ENCODE measurements around the gene LITAF.

DNA sequence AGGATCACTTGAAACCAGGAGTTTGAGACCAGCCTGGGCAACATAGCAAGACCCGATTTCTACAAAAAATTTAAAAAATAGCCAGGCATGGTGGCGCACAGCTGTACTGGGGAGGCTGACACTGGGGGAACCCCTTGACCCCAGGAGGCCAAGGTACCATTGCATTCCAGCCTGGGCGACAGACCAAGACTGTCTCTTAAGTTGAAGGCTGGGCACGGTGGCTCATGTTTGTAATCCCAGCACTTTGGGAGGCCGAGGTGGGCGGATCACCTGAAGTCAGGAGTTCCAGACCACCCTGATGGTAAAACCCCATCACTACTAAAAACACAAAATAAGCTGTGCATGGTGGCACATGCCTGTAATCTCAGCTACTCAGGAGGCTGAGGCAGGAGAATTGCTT lies 74.9 kb downstream of the LITAF start:
- TF ChIP-seq CREB1 (CRISPR knock-in tag; IDR thresholded peaks at IDR 0.05) (no peak), ESRRA (CRISPR knock-in tag; IDR thresholded peaks at IDR 0.05; ENCODE audit: borderline replicate concordance) (no peak), JUN (CRISPR knock-in tag; IDR thresholded peaks at IDR 0.05) (no peak), NR1H2 (CRISPR knock-in tag; IDR thresholded peaks at IDR 0.05) (no peak), ZNF121 (CRISPR knock-in tag; IDR thresholded peaks at IDR 0.05) (0 out of 2 replicates have a peak, but pooled peaks have one; percentile 34), IRF2 (CRISPR knock-in tag; IDR thresholded peaks at IDR 0.05; ENCODE audit: borderline replicate concordance, low read depth) (no peak)
- TF ChIP-seq, protein P1, sequence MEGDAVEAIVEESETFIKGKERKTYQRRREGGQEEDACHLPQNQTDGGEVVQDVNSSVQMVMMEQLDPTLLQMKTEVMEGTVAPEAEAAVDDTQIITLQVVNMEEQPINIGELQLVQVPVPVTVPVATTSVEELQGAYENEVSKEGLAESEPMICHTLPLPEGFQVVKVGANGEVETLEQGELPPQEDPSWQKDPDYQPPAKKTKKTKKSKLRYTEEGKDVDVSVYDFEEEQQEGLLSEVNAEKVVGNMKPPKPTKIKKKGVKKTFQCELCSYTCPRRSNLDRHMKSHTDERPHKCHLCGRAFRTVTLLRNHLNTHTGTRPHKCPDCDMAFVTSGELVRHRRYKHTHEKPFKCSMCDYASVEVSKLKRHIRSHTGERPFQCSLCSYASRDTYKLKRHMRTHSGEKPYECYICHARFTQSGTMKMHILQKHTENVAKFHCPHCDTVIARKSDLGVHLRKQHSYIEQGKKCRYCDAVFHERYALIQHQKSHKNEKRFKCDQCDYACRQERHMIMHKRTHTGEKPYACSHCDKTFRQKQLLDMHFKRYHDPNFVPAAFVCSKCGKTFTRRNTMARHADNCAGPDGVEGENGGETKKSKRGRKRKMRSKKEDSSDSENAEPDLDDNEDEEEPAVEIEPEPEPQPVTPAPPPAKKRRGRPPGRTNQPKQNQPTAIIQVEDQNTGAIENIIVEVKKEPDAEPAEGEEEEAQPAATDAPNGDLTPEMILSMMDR (IDR thresholded peaks at IDR 0.05): no peak
- TF ChIP-seq, protein P2, sequence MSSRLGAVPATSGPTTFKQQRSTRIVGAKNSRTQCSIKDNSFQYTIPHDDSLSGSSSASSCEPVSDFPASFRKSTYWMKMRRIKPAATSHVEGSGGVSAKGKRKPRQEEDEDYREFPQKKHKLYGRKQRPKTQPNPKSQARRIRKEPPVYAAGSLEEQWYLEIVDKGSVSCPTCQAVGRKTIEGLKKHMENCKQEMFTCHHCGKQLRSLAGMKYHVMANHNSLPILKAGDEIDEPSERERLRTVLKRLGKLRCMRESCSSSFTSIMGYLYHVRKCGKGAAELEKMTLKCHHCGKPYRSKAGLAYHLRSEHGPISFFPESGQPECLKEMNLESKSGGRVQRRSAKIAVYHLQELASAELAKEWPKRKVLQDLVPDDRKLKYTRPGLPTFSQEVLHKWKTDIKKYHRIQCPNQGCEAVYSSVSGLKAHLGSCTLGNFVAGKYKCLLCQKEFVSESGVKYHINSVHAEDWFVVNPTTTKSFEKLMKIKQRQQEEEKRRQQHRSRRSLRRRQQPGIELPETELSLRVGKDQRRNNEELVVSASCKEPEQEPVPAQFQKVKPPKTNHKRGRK (CRISPR knock-in tag; IDR thresholded peaks at IDR 0.05; ENCODE audit: borderline replicate concordance): no peak
- TF ChIP-seq, protein P3, sequence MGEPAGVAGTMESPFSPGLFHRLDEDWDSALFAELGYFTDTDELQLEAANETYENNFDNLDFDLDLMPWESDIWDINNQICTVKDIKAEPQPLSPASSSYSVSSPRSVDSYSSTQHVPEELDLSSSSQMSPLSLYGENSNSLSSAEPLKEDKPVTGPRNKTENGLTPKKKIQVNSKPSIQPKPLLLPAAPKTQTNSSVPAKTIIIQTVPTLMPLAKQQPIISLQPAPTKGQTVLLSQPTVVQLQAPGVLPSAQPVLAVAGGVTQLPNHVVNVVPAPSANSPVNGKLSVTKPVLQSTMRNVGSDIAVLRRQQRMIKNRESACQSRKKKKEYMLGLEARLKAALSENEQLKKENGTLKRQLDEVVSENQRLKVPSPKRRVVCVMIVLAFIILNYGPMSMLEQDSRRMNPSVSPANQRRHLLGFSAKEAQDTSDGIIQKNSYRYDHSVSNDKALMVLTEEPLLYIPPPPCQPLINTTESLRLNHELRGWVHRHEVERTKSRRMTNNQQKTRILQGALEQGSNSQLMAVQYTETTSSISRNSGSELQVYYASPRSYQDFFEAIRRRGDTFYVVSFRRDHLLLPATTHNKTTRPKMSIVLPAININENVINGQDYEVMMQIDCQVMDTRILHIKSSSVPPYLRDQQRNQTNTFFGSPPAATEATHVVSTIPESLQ (CRISPR knock-in tag; IDR thresholded peaks at IDR 0.05): no peak
- TF ChIP-seq, protein P4, sequence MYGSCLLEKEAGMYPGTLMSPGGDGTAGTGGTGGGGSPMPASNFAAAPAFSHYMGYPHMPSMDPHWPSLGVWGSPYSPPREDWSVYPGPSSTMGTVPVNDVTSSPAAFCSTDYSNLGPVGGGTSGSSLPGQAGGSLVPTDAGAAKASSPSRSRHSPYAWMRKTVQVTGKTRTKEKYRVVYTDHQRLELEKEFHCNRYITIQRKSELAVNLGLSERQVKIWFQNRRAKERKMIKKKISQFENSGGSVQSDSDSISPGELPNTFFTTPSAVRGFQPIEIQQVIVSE (CRISPR knock-in tag; IDR thresholded peaks at IDR 0.05; ENCODE audit: borderline replicate concordance): no peak
- TF ChIP-seq, protein P5, sequence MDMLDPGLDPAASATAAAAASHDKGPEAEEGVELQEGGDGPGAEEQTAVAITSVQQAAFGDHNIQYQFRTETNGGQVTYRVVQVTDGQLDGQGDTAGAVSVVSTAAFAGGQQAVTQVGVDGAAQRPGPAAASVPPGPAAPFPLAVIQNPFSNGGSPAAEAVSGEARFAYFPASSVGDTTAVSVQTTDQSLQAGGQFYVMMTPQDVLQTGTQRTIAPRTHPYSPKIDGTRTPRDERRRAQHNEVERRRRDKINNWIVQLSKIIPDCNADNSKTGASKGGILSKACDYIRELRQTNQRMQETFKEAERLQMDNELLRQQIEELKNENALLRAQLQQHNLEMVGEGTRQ (CRISPR knock-in tag; IDR thresholded peaks at IDR 0.05): no peak
- TF ChIP-seq, protein P6, sequence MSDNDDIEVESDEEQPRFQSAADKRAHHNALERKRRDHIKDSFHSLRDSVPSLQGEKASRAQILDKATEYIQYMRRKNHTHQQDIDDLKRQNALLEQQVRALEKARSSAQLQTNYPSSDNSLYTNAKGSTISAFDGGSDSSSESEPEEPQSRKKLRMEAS (CRISPR knock-in tag; IDR thresholded peaks at IDR 0.05): no peak
